Osteocyte (in vitro differentiated cells): ENCODE results near the gene ELAVL3. TPM values are rescaled to one million over a fixed set of nuclear protein-coding genes. Genes with fewer than 3 reads are reported as not detected.

ENCODE experiments used
- DNase-seq: peaks from one replicate; pipeline ENCODE4 v3.0.0; 2021; ENCODE audit warnings: mixed read lengths; ENCODE audit not compliant: unreplicated experiment; ENCODE audit errors: extremely low spot score
- H3K27ac Mint-ChIP-seq: one replicate; pipeline ENCODE4 v1.8.0; 2021; ENCODE audit warnings: mild to moderate bottlenecking, mixed read lengths; ENCODE audit not compliant: unreplicated experiment
- H3K27me3 Mint-ChIP-seq: one replicate; pipeline ENCODE4 v1.8.0; 2021; ENCODE audit warnings: mixed read lengths; ENCODE audit not compliant: unreplicated experiment
- H3K36me3 Mint-ChIP-seq: one replicate; pipeline ENCODE4 v1.8.0; 2021; ENCODE audit warnings: mixed read lengths; ENCODE audit not compliant: unreplicated experiment
- H3K4me1 Mint-ChIP-seq: one replicate; pipeline ENCODE4 v1.8.0; 2021; ENCODE audit warnings: mixed read lengths; ENCODE audit not compliant: unreplicated experiment
- H3K4me3 Mint-ChIP-seq: one replicate; pipeline ENCODE4 v1.8.0; 2021; ENCODE audit warnings: mild to moderate bottlenecking, moderate library complexity, mixed read lengths; ENCODE audit not compliant: unreplicated experiment
- H3K9me3 Mint-ChIP-seq: one replicate; pipeline ENCODE4 v1.8.0; 2021; ENCODE audit warnings: mixed read lengths; ENCODE audit not compliant: unreplicated experiment
- total RNA-seq: library from RNA; stranded (reverse); gene quantifications from 2 replicates; pipeline ENCODE4 v1.2.1, GENCODE V29; 2021
- TF ChIP-seq, protein P1 (sequence below): fragments of 200-600 bp; sonication (generic); IDR thresholded peaks from 2 replicates; pipeline ENCODE4 v1.5.0; 2021; ENCODE audit warnings: antibody characterized with exemption, mild to moderate bottlenecking, moderate library complexity

Gene ELAVL3
- total RNA-seq, 1 donor from 2014 or later, result not detected

DNA sequence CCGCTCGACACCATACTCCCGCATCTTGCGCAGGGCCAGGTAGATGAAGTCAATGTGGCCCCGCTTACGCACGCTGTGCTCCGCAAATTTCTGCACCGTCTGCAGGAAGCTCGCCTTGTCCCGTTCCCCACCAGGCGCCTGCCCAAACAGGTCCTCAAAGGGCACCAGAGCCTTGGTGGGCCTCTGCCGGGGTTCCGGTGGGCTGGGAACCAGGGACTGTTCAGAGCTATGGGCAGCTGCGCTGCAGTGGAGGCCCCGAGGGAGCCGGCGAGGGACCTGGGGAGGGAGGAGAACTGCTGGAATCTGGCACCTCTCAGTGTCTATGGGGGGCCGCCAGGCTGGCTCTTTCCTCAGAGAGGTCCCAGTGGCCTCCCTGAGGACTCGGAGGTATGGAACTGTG is 33.1 kb upstream of the ELAVL3 start:
- peaks cover 3% of the 10 kb centered on the region for H3K36me3 Mint-ChIP-seq
- H3K27ac Mint-ChIP-seq, result no peak overlapping the region
- DNase-seq, result no peak
- no peaks in the 10 kb centered on the region for H3K9me3 Mint-ChIP-seq
- H3K4me3 Mint-ChIP-seq, result no peak overlapping the region
- no peaks in the 10 kb centered on the region for H3K27me3 Mint-ChIP-seq
- TF ChIP-seq, protein P1, sequence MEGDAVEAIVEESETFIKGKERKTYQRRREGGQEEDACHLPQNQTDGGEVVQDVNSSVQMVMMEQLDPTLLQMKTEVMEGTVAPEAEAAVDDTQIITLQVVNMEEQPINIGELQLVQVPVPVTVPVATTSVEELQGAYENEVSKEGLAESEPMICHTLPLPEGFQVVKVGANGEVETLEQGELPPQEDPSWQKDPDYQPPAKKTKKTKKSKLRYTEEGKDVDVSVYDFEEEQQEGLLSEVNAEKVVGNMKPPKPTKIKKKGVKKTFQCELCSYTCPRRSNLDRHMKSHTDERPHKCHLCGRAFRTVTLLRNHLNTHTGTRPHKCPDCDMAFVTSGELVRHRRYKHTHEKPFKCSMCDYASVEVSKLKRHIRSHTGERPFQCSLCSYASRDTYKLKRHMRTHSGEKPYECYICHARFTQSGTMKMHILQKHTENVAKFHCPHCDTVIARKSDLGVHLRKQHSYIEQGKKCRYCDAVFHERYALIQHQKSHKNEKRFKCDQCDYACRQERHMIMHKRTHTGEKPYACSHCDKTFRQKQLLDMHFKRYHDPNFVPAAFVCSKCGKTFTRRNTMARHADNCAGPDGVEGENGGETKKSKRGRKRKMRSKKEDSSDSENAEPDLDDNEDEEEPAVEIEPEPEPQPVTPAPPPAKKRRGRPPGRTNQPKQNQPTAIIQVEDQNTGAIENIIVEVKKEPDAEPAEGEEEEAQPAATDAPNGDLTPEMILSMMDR, result no peak
- H3K4me1 Mint-ChIP-seq, result no peaks in the 10 kb centered on the region

DNA sequence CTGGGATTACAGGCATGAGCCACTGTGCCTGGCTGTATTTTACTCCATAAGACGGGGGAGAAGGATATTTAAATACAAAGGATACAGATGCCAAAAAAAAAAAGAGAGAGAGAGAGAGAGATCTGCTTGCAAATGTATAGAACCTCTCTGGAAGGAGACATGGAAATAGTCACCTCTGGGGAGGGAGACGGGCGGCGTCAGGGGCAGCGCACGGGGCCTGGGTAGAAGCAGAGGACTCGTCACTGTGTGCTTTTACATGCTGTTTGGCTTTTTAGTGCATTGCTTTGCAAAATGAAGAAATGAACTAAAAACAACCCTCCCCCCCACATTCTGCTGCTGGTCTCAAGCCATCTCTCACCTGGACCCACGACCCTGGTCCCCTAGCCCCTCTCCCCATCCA is 29.6 kb upstream of the ELAVL3 start:
- Mint-ChIP-seq H3K36me3 (peaks cover 3% of the 10 kb centered on the region), H3K4me1 (peaks cover 12% of the 10 kb centered on the region), H3K9me3 (no peaks in the 10 kb centered on the region), H3K27ac (no peak overlapping the region), H3K4me3 (no peak overlapping the region), H3K27me3 (no peaks in the 10 kb centered on the region)
- DNase-seq, result no peak
- TF ChIP-seq, protein P1, result no peak

DNA sequence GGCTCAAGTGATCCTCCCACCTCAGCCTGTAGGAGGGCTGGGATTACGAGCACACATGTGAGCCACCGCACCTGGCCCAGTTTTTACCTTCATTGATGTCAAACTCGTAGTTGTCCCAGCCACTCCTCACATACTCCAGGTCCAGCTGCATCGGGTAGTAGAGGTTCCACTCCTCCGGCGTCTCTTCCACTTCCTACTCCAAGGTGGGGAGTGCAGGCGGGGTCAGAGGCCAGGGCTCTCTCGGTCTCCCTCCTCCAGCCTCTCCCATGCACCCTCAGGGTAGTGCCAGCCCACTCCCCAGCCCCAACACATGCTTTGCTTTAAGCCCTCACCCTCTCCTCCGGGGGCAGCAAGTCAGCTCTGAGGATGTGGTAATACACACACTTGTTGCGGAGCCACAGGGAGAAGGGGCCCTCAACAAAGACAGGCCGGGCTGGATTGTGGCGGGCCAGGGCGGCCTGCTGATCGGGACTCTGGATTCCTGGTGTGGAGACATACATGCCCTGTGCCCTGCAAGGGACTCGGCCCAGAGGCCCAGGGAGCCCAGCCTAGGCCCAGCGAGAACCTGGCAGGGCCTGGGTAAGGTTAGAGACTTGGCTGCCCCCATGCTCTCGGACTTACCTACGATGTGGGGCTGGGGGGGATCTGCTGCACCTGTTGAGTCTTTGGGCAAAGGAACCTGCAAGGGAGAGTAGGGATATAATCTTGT is 26.7 kb upstream of the ELAVL3 start:
- Mint-ChIP-seq H3K4me1 (peaks cover 19% of the 10 kb centered on the region), H3K4me3 (no peak overlapping the region), H3K36me3 (peaks cover 2% of the 10 kb centered on the region), H3K27ac (no peak overlapping the region), H3K27me3 (no peaks in the 10 kb centered on the region), H3K9me3 (no peaks in the 10 kb centered on the region)
- TF ChIP-seq, protein P1, result no peak
- no peak for DNase-seq

DNA sequence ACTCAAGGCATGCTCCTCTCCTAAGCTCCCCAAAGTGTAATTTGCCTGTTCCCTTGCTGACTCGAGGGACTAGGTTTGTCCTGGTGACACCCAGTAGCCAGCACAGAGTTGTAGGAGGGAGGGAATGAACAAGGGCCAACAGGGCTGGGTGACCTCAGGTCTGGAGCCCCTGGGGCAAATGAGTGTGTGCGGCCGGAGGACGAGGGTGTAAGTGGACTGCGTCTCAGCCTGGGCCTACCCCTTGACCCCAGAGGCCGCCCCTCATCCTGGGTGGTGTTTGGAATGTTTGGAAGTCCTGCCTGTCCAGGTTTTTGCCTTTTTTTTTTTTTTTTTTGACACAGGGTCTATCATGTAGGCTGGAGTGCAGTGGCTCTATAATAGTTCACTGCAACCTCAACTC is 26.1 kb upstream of the ELAVL3 start:
- Mint-ChIP-seq H3K4me1 (peaks cover 19% of the 10 kb centered on the region), H3K27ac (no peak overlapping the region), H3K36me3 (peaks cover 2% of the 10 kb centered on the region), H3K4me3 (peak overlapping the region; percentile 82), H3K27me3 (no peaks in the 10 kb centered on the region), H3K9me3 (no peaks in the 10 kb centered on the region)
- DNase-seq, result no peak
- TF ChIP-seq, protein P1, result no peak

DNA sequence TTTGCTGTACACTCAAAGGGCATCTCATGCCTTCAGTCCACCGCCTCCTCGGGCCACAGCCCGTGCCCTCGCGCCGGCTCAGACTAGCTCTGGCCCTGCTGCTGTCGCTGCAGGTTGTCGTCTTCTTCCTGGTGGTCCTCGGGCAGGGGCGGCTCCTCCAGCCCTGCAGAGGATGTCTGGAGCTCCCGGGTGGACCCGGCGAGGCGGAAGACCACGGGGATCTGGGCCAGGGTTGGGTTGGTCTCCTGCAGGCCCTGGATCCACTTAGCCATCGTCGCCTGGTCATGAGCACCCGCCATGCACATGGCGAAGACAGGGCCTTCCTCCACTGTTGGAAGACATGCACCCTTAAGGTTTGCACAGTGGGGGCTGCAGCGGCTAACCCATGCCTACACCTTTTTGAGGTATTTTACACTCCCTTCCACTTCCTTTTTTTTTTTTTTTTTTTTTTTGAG is 25.3 kb upstream of the ELAVL3 start:
- TF ChIP-seq, protein P1, result no peak
- Mint-ChIP-seq H3K36me3 (peaks cover 4% of the 10 kb centered on the region), H3K4me1 (peaks cover 19% of the 10 kb centered on the region), H3K27me3 (no peaks in the 10 kb centered on the region), H3K27ac (peak overlapping the region; percentile 88), H3K9me3 (no peaks in the 10 kb centered on the region), H3K4me3 (peak overlapping the region; percentile 82)
- no peak for DNase-seq
